ENCODE measurements around the gene ASIC4. TPM values are rescaled to one million over a fixed set of nuclear protein-coding genes. Genes with fewer than 3 reads are reported as not detected.
A peak's percentile ranks its signal among the peaks of the same experiment; 100 is the strongest.

The ASIC4 gene
- total RNA-seq, 1 experiment from 2014 or later: 0.11 TPM

DNA sequence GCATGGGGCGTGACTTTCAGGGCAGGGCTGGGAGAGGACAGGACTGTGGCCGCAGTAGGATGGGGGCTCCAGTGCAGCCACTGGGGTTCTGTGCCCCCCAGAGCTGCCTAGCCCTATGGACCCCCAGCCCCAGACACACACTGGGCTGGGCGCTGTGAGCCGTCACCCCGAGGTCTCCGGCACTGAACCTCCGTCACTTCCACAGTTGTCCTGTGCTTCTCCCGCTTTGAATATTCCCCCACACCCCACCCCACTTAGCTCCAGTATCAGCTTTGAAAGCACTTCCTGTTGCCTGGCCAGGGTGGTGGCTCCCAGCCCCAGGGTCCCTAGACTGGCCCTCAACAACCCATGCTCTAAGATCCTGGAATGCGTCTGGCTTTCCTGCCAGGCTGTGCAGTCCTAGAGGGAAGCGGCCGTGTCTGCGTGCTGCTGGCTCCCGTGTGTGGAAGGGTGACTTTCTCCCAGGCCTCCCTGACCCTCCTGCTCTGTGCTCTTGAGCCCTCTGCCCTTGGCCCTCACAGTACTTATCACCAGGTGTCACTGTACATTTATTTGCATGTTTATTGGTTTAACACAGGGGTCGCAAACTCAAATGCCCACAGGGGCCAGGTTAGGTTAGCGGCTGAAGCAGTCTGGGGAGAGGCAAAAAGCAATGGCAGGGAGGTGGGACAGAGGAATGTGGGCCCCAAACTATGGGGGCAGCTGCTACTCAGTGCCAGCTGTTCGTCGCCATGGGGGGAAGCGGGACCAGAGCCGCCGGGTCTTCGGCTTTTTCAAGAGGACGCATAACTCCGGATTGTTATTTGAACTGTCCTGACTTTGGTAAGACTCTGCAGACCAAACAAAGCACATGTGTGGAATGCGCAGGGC lies 47.1 kb downstream of the ASIC4 start:
- H3K9me3 ChIP-seq (ENCODE audit: low read length): no peaks in the 10 kb centered on the region
- no peaks in the 10 kb centered on the region for H3F3A ChIP-seq (ENCODE audit: low read length, unreplicated experiment)
- no peaks in the 10 kb centered on the region; the same call in 1 of the 2 replicates for H3K36me3 ChIP-seq (ENCODE audit: low read depth, low read length)
- H3K27me3 ChIP-seq (ENCODE audit: low read length): no peaks in the 10 kb centered on the region
- intact Hi-C loops (cut with micrococcal nuclease): no loop called here
- H3K4me1 ChIP-seq (ENCODE audit: insufficient read depth, low read length): no peaks in the 10 kb centered on the region
- ChIA-PET CTCF (no interaction called here), POLR2A (ENCODE audit: unreplicated experiment) (interaction anchor here (0.7 kb wide), 1 partner anchor 130 kb away, joined by 3 read pairs; no protein-coding TSS in a partner anchor)
- no TSS peak for BruUV-seq (replicated peaks)
- no peak overlapping the region for H3K9ac ChIP-seq (ENCODE audit: low read length)
- no peak overlapping the region for H3K4me3 ChIP-seq (ENCODE audit: low read length)
- TF ChIP-seq, protein P1, sequence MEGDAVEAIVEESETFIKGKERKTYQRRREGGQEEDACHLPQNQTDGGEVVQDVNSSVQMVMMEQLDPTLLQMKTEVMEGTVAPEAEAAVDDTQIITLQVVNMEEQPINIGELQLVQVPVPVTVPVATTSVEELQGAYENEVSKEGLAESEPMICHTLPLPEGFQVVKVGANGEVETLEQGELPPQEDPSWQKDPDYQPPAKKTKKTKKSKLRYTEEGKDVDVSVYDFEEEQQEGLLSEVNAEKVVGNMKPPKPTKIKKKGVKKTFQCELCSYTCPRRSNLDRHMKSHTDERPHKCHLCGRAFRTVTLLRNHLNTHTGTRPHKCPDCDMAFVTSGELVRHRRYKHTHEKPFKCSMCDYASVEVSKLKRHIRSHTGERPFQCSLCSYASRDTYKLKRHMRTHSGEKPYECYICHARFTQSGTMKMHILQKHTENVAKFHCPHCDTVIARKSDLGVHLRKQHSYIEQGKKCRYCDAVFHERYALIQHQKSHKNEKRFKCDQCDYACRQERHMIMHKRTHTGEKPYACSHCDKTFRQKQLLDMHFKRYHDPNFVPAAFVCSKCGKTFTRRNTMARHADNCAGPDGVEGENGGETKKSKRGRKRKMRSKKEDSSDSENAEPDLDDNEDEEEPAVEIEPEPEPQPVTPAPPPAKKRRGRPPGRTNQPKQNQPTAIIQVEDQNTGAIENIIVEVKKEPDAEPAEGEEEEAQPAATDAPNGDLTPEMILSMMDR (conservative IDR thresholded peaks at IDR 0.05; ENCODE audit: low read depth, low read length): no peak
- TF ChIP-seq EZH2phosphoT487 (IDR thresholded peaks at IDR 0.05; ENCODE audit: borderline replicate concordance, low read length) (no peak), EZH2 (IDR thresholded peaks at IDR 0.05; ENCODE audit: low read length, unreplicated experiment) (no peak)
- DNase-seq (no peak), ATAC-seq (no peak; the same call in 1 of the 2 replicates)
- H3K27ac ChIP-seq (ENCODE audit: low read length): no peak overlapping the region
- no peak overlapping the region for H3K4me2 ChIP-seq (ENCODE audit: low read length)
- H3K79me2 ChIP-seq (ENCODE audit: low read length): no peaks in the 10 kb centered on the region
- no peaks in the 10 kb centered on the region for H3K9me2 ChIP-seq (replicated peaks; ENCODE audit: low read length)
- H4K20me1 ChIP-seq (ENCODE audit: low read length): no peaks in the 10 kb centered on the region
- no peak overlapping the region for H2AFZ ChIP-seq (ENCODE audit: low read length)

DNA sequence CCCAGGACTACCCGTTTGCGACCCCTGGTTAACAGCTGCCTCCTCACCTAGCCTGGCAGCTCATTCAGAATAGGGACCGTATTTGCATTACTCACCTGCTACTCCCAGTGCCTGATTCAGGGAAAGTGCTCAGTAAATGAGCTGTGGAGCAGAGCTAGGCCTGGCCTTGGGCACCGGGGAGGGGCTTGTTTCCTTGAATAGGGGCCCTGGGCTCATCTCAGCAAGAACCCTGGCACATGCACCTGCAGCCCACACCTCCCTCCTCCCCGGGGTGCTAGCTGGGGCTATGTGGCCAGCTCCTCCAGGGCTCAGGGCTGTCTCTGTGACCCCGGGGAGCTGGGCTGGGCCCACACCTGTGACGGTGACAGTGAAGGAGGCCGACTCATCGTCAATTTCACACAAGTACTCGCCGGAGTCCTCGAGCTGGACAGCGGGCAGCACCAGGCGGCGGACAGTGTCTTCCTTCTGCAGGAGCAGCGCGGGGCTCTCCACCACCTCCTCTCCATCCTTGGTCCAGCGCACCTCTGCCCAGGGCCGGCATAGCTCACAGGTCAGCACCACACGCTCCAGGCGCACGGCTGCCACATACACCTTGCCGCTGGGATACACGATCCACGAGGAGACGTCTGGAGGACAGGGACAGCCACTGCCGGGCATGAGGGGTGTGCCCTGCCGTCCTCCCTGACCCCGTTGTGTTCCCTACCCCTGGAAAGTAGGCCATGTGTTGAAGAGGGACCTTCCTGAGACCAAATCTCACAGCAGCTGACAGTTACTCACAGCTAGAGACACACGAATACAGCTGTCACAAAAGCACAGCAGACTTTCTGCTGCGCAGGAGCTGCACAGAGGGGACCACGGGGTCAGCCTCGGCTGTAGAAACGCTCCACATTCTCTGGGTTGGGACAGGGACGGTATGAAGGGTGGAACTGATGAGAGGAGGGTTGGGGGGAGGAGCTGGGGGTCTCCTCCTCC lies 48.1 kb downstream of the ASIC4 start:
- Histone ChIP-seq H2AFZ (ENCODE audit: low read length) (no peak overlapping the region), H3K36me3 (ENCODE audit: low read depth, low read length) (no peaks in the 10 kb centered on the region; the same call in 1 of the 2 replicates), H3K9ac (ENCODE audit: low read length) (no peak overlapping the region), H4K20me1 (ENCODE audit: low read length) (no peaks in the 10 kb centered on the region), H3K4me1 (ENCODE audit: insufficient read depth, low read length) (no peaks in the 10 kb centered on the region), H3K4me3 (ENCODE audit: low read length) (no peak overlapping the region), H3K27ac (ENCODE audit: low read length) (no peak overlapping the region), H3K9me3 (ENCODE audit: low read length) (no peaks in the 10 kb centered on the region), H3F3A (ENCODE audit: low read length, unreplicated experiment) (no peaks in the 10 kb centered on the region), H3K79me2 (ENCODE audit: low read length) (no peaks in the 10 kb centered on the region), H3K9me2 (replicated peaks; ENCODE audit: low read length) (no peaks in the 10 kb centered on the region), H3K27me3 (ENCODE audit: low read length) (no peaks in the 10 kb centered on the region), H3K4me2 (ENCODE audit: low read length) (no peak overlapping the region)
- DNase-seq (no peak), ATAC-seq (no peak; the same call in 1 of the 2 replicates)
- POLR2A ChIA-PET (ENCODE audit: unreplicated experiment): interaction anchor here (0.5 to 0.7 kb wide), 2 partner anchors 11 to 129 kb away, joined by 3 read pairs; no protein-coding TSS in a partner anchor
- intact Hi-C loops (cut with micrococcal nuclease): no loop called here
- TSS peak; percentile 15 for BruUV-seq (replicated peaks)
- CTCF ChIA-PET: no interaction called here
- TF ChIP-seq EZH2phosphoT487 (IDR thresholded peaks at IDR 0.05; ENCODE audit: borderline replicate concordance, low read length): no peak
- TF ChIP-seq, protein P1 (conservative IDR thresholded peaks at IDR 0.05; ENCODE audit: low read depth, low read length): no peak
- TF ChIP-seq EZH2 (IDR thresholded peaks at IDR 0.05; ENCODE audit: low read length, unreplicated experiment): no peak

All from PC-3 (cell line).